Adrenal gland (tissue), 5 donors: ENCODE results near the gene JPH3.

Experiments used
- POLR2A ChIP-seq, 2 donors: fragments of 450-650 bp; IDR thresholded peaks; one replicate each; pipeline ENCODE4 v1.6.1; 2017; ENCODE audit warnings: antibody characterized with exemption in 2 of 2, mild to moderate bottlenecking in 2 of 2, moderate library complexity in 1 of 2
- TF ChIP-seq, protein P1 (sequence below), 6 experiments: fragments of 450-650 bp in 4 of 6; fragments of 200-600 bp in 2 of 6; sonication (generic) in 1 of 6; IDR thresholded peaks; 1 replicate in 5 of 6; 2 replicates in 1 of 6; pipeline versions ENCODE4 v1.5.1 to v1.8.0; 2016 to 2021; ENCODE audit warnings: antibody characterized with exemption in 6 of 6, mild to moderate bottlenecking in 2 of 6, moderate library complexity in 1 of 6
- donor health status: DM: no; HTN: no; CAD: no.

DNA sequence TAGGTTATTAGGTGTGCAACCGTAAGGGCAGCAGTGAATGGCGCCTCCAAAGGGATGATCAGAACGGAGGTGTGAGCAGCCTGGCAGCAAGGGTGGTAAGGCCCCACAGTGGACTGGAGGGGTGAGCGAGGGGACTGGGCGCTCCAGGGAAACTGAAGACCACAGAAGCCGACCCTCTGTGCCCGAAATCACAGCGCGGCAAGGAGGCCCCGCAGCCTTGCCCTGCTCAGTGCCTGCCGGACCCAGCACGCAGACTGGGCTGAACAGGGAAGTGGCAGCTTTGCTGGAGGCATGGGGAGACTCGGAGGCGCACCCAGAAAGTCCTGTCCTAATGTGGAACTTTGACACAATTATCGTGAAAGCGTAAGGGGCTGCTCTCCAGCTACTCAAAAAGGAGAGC is 125.0 kb downstream of the JPH3 start:
- TF ChIP-seq, protein P1, sequence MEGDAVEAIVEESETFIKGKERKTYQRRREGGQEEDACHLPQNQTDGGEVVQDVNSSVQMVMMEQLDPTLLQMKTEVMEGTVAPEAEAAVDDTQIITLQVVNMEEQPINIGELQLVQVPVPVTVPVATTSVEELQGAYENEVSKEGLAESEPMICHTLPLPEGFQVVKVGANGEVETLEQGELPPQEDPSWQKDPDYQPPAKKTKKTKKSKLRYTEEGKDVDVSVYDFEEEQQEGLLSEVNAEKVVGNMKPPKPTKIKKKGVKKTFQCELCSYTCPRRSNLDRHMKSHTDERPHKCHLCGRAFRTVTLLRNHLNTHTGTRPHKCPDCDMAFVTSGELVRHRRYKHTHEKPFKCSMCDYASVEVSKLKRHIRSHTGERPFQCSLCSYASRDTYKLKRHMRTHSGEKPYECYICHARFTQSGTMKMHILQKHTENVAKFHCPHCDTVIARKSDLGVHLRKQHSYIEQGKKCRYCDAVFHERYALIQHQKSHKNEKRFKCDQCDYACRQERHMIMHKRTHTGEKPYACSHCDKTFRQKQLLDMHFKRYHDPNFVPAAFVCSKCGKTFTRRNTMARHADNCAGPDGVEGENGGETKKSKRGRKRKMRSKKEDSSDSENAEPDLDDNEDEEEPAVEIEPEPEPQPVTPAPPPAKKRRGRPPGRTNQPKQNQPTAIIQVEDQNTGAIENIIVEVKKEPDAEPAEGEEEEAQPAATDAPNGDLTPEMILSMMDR (IDR thresholded peaks at IDR 0.05), result no peak
- TF ChIP-seq POLR2A (IDR thresholded peaks at IDR 0.05), result no peak
